Activated T-helper 17 cell treated with anti-CD3 and anti-CD28 coated beads, Interleukin-2, amount 50 U/mL, for 72 hours (primary cell): ENCODE results near the gene TMCO4. TPM values are rescaled to one million over a fixed set of nuclear protein-coding genes. Genes with fewer than 3 reads are reported as not detected.

Experiments
- ATAC-seq: fragments of 150-1000 bp; cut with Tn5 transposase; replicated peaks from 2 replicates; pipeline ENCODE4 v1.10.0; 2021; ENCODE audit warnings: mild to moderate bottlenecking, moderate library complexity
- H3K27ac Mint-ChIP-seq: one replicate; pipeline ENCODE4 v1.8.0; 2022; ENCODE audit warnings: mixed read lengths
- H3K27me3 Mint-ChIP-seq: one replicate; pipeline ENCODE4 v1.8.0; 2022; ENCODE audit warnings: mixed read lengths
- H3K36me3 Mint-ChIP-seq: one replicate; pipeline ENCODE4 v1.8.0; 2022; ENCODE audit warnings: low read depth, mild to moderate bottlenecking, mixed read lengths
- H3K4me1 Mint-ChIP-seq: one replicate; pipeline ENCODE4 v1.8.0; 2022; ENCODE audit warnings: mixed read lengths
- H3K4me3 Mint-ChIP-seq: one replicate; pipeline ENCODE4 v1.8.0; 2022; ENCODE audit warnings: mild to moderate bottlenecking, mixed read lengths
- H3K9me3 Mint-ChIP-seq: one replicate; pipeline ENCODE4 v1.8.0; 2022; ENCODE audit warnings: mixed read lengths
- total RNA-seq, 2 donors: library from RNA; stranded (reverse); gene quantifications; one replicate each; pipeline ENCODE4 v1.2.3, GENCODE V29; 2022

The TMCO4 gene
- total RNA-seq, 2 donors from 2014 or later: 8.9 to 12.6 TPM

- Mint-ChIP-seq H3K36me3 (no peaks in the 10 kb centered on the region), H3K4me3 (no peak overlapping the region), H3K4me1 (peaks cover 9% of the 10 kb centered on the region), H3K9me3 (no peaks in the 10 kb centered on the region), H3K27ac (no peak overlapping the region), H3K27me3 (no peaks in the 10 kb centered on the region)
- ATAC-seq: no peak
Observed at GRCh38 chr1:19655718-19656080, 144.0 kb downstream of the TMCO4 start.

GRCh38 chr1:19654886-19655717, 144.6 kb downstream of the TMCO4 start:
- Mint-ChIP-seq H3K27me3 (no peaks in the 10 kb centered on the region), H3K27ac (no peak overlapping the region), H3K4me3 (no peak overlapping the region), H3K4me1 (peaks cover 9% of the 10 kb centered on the region), H3K36me3 (no peaks in the 10 kb centered on the region), H3K9me3 (no peaks in the 10 kb centered on the region)
- ATAC-seq: no peak

- ATAC-seq: no peak
- Mint-ChIP-seq H3K36me3 (no peaks in the 10 kb centered on the region), H3K27me3 (no peaks in the 10 kb centered on the region), H3K9me3 (no peaks in the 10 kb centered on the region), H3K27ac (no peak overlapping the region), H3K4me1 (peaks cover 5% of the 10 kb centered on the region), H3K4me3 (no peak overlapping the region)
Observed at GRCh38 chr1:19654386-19654785, 145.3 kb downstream of the TMCO4 start.

GRCh38 chr1:19651141-19651737, 148.5 kb downstream of the TMCO4 start:
- Mint-ChIP-seq H3K4me1 (peaks cover 19% of the 10 kb centered on the region), H3K9me3 (no peaks in the 10 kb centered on the region), H3K27me3 (no peaks in the 10 kb centered on the region), H3K27ac (no peak overlapping the region), H3K36me3 (no peaks in the 10 kb centered on the region), H3K4me3 (no peak overlapping the region)
- peak; percentile 59 for ATAC-seq

GRCh38 chr1:19650416-19651140, 149.1 kb downstream of the TMCO4 start:
- Mint-ChIP-seq H3K36me3 (no peaks in the 10 kb centered on the region), H3K4me1 (peaks cover 24% of the 10 kb centered on the region), H3K27me3 (no peaks in the 10 kb centered on the region), H3K9me3 (no peaks in the 10 kb centered on the region), H3K4me3 (no peak overlapping the region), H3K27ac (peak overlapping the region; percentile 46)
- no peak for ATAC-seq

- Mint-ChIP-seq H3K27ac (no peak overlapping the region), H3K9me3 (no peaks in the 10 kb centered on the region), H3K36me3 (no peaks in the 10 kb centered on the region), H3K4me3 (no peak overlapping the region), H3K4me1 (peaks cover 20% of the 10 kb centered on the region), H3K27me3 (no peaks in the 10 kb centered on the region)
- ATAC-seq: no peak
Observed at GRCh38 chr1:19648689-19649088, 151.0 kb downstream of the TMCO4 start.

GRCh38 chr1:19648239-19648638, 151.5 kb downstream of the TMCO4 start:
- H3K36me3 Mint-ChIP-seq: no peaks in the 10 kb centered on the region
- H3K9me3 Mint-ChIP-seq: no peaks in the 10 kb centered on the region
- no peaks in the 10 kb centered on the region for H3K27me3 Mint-ChIP-seq
- peaks cover 21% of the 10 kb centered on the region for H3K4me1 Mint-ChIP-seq
- H3K4me3 Mint-ChIP-seq: peak overlapping the region; percentile 82
- H3K27ac Mint-ChIP-seq: no peak overlapping the region
- no peak for ATAC-seq

- H3K36me3 Mint-ChIP-seq: no peaks in the 10 kb centered on the region
- H3K9me3 Mint-ChIP-seq: no peaks in the 10 kb centered on the region
- peak overlapping the region; percentile 82 for H3K4me3 Mint-ChIP-seq
- no peaks in the 10 kb centered on the region for H3K27me3 Mint-ChIP-seq
- peak overlapping the region; percentile 64 for H3K27ac Mint-ChIP-seq
- ATAC-seq: no peak
- H3K4me1 Mint-ChIP-seq: peaks cover 26% of the 10 kb centered on the region
Observed at GRCh38 chr1:19647643-19648042, 152.1 kb downstream of the TMCO4 start.

- no peaks in the 10 kb centered on the region for H3K36me3 Mint-ChIP-seq
- peak overlapping the region; percentile 64 for H3K27ac Mint-ChIP-seq
- H3K4me1 Mint-ChIP-seq: peaks cover 26% of the 10 kb centered on the region
- peak; percentile 20 for ATAC-seq
- H3K9me3 Mint-ChIP-seq: no peaks in the 10 kb centered on the region
- H3K27me3 Mint-ChIP-seq: no peaks in the 10 kb centered on the region
- H3K4me3 Mint-ChIP-seq: peak overlapping the region; percentile 82
Observed at GRCh38 chr1:19646377-19647319, 153.1 kb downstream of the TMCO4 start.

GRCh38 chr1:19645411-19646251, 154.1 kb downstream of the TMCO4 start:
- no peak for ATAC-seq
- Mint-ChIP-seq H3K27ac (no peak overlapping the region), H3K27me3 (no peaks in the 10 kb centered on the region), H3K9me3 (no peaks in the 10 kb centered on the region), H3K36me3 (no peaks in the 10 kb centered on the region), H3K4me1 (peaks cover 26% of the 10 kb centered on the region), H3K4me3 (peak overlapping the region; percentile 82)

GRCh38 chr1:19644681-19645410, 154.9 kb downstream of the TMCO4 start:
- Mint-ChIP-seq H3K27ac (peak overlapping the region; percentile 70), H3K4me3 (peak overlapping the region; percentile 82), H3K4me1 (peaks cover 26% of the 10 kb centered on the region), H3K36me3 (no peaks in the 10 kb centered on the region), H3K27me3 (no peaks in the 10 kb centered on the region), H3K9me3 (no peaks in the 10 kb centered on the region)
- peak; percentile 11 for ATAC-seq

GRCh38 chr1:19644395-19644680, 155.4 kb downstream of the TMCO4 start:
- ATAC-seq: peak; percentile 34
- Mint-ChIP-seq H3K4me1 (peaks cover 26% of the 10 kb centered on the region), H3K4me3 (peak overlapping the region; percentile 82), H3K9me3 (no peaks in the 10 kb centered on the region), H3K27me3 (no peaks in the 10 kb centered on the region), H3K27ac (peak overlapping the region; percentile 70), H3K36me3 (no peaks in the 10 kb centered on the region)
